Endothelial cell of umbilical vein (primary cell): ENCODE measurements around the gene CLIP2. TPM values are rescaled to one million over a fixed set of nuclear protein-coding genes. Genes with fewer than 3 reads are reported as not detected.

Experiments used
- BruUV-seq: library from RNA; stranded (reverse); fragments of 400-500 nt; replicated peaks from 2 replicates; lab custom pipeline; 2021; lab: Mats Ljungman, UMichigan
- CTCF ChIA-PET: fragments of 300-600, 350-600 bp; sonication (Branson Sonifier 250); formaldehyde crosslinking; loops from one replicate; lab custom pipeline; 2021; ENCODE audit warnings: antibody characterized with exemption, inconsistent platforms; lab: Charles Lee
- POLR2A ChIA-PET: fragments of 300-600, 350-600 bp; sonication (Branson Sonifier 250); formaldehyde crosslinking; loops from one replicate; lab custom pipeline; 2021; ENCODE audit warnings: antibody characterized with exemption, inconsistent platforms; lab: Charles Lee
- DNase-seq: peaks from one replicate; pipeline ENCODE4 v3.0.0-alpha.2; 2011; ENCODE audit warnings: low read depth, low spot score
- FAIRE-seq: peaks from 2 replicates; lab custom pipeline; 2011; peaks lifted over from hg19 to GRCh38; lab: Jason Lieb, UNC
- H2AFZ ChIP-seq: 2 replicates; pipeline ENCODE4 v1.6.0; 2012; ENCODE audit warnings: low read depth, low read length, control low read depth, inconsistent platforms
- H3K27ac ChIP-seq: 2 replicates; pipeline ENCODE4 v1.5.1; 2011; ENCODE audit warnings: low read depth, mild to moderate bottlenecking, control low read depth, low read length, moderate library complexity; ENCODE audit not compliant: insufficient read depth
- H3K27me3 ChIP-seq, 2 experiments: 2 replicates each; pipeline versions ENCODE4 v1.6.0 to v1.6.1; 2011; ENCODE audit warnings: low read length in 2 of 2, mixed read lengths in 1 of 2; ENCODE audit not compliant: control insufficient read depth in 2 of 2, insufficient read depth in 2 of 2
- H3K36me3 ChIP-seq, 2 experiments: 2 replicates in 1 of 2; 3 replicates in 1 of 2; pipeline ENCODE4 v1.5.1; 2011; ENCODE audit warnings: low read length in 2 of 2, mild to moderate bottlenecking in 1 of 2, moderate library complexity in 1 of 2; ENCODE audit not compliant: control insufficient read depth in 2 of 2, insufficient read depth in 2 of 2; ENCODE audit errors: extremely low read depth in 1 of 2
- H3K4me1 ChIP-seq: 3 replicates; pipeline ENCODE4 v1.5.1; 2011; ENCODE audit warnings: mild to moderate bottlenecking, low read length; ENCODE audit not compliant: control insufficient read depth, insufficient read depth; ENCODE audit errors: extremely low read depth
- H3K4me2 ChIP-seq: 2 replicates; pipeline ENCODE4 v1.6.1; 2011; ENCODE audit warnings: low read length, control low read depth, mixed read lengths; ENCODE audit not compliant: insufficient read depth
- H3K4me3 ChIP-seq, 3 experiments: fragments of 200-600 bp in 1 of 3; sonication (generic), shearing (Covaris generic) in 1 of 3; replicated peaks in 1 of 3; 2 replicates each; pipeline ENCODE4 v1.5.1; 2011 to 2016; ENCODE audit warnings: control low read depth in 3 of 3, low read length in 3 of 3, mild to moderate bottlenecking in 2 of 3, inconsistent platforms in 1 of 3, low read depth in 1 of 3, moderate library complexity in 1 of 3; ENCODE audit not compliant: insufficient read depth in 1 of 3
- H3K79me2 ChIP-seq: 2 replicates; pipeline ENCODE4 v1.6.0; 2012; ENCODE audit warnings: low read length, inconsistent platforms; ENCODE audit not compliant: control insufficient read depth, insufficient read depth
- H3K9ac ChIP-seq: replicated peaks from 2 replicates; pipeline ENCODE3; 2011; ENCODE audit warnings: low read length, control low read depth; ENCODE audit not compliant: insufficient read depth; ENCODE audit errors: extremely low read depth
- H3K9me1 ChIP-seq: replicated peaks from 3 replicates; pipeline ENCODE4 v1.6.0; 2011; ENCODE audit warnings: mild to moderate bottlenecking, low read length; ENCODE audit not compliant: control insufficient read depth, insufficient read depth; ENCODE audit errors: extremely low read depth
- H3K9me3 ChIP-seq: replicated peaks from 2 replicates; pipeline ENCODE4 v1.5.1; 2012; ENCODE audit warnings: low read length, inconsistent platforms; ENCODE audit not compliant: control insufficient read depth, insufficient read depth
- H4K20me1 ChIP-seq: replicated peaks from 2 replicates; pipeline ENCODE3; 2011; ENCODE audit warnings: mild to moderate bottlenecking, low read length; ENCODE audit not compliant: control insufficient read depth, insufficient read depth; ENCODE audit errors: extremely low read depth
- CTCF ChIP-seq, 2 donors: IDR thresholded peaks; 1 replicate in 1 of 2; 2 replicates in 1 of 2; pipeline ENCODE4 v1.5.1; 2011; ENCODE audit warnings: low read length in 2 of 2, mild to moderate bottlenecking in 2 of 2, moderate library complexity in 2 of 2, control low read depth in 1 of 2, inconsistent platforms in 1 of 2, low read depth in 1 of 2; ENCODE audit not compliant: insufficient read depth in 1 of 2; ENCODE audit errors: extremely low read depth in 1 of 2
- EZH2 ChIP-seq: IDR thresholded peaks from 2 replicates; pipeline ENCODE4 v1.6.1; 2012; ENCODE audit warnings: borderline replicate concordance, low read depth, mild to moderate bottlenecking, moderate library complexity, low read length, inconsistent platforms; ENCODE audit not compliant: severe bottlenecking
- FOS ChIP-seq: IDR thresholded peaks from 2 replicates; pipeline ENCODE4 v1.6.1; 2011; ENCODE audit warnings: mild to moderate bottlenecking, low read length, moderate library complexity, borderline replicate concordance; ENCODE audit not compliant: insufficient read depth
- GATA2 ChIP-seq: IDR thresholded peaks from 2 replicates; pipeline ENCODE4 v1.7.0; 2011; ENCODE audit warnings: low read depth, mild to moderate bottlenecking, moderate library complexity, mixed read lengths, low read length; ENCODE audit not compliant: insufficient read length, insufficient read depth
- JUN ChIP-seq: IDR thresholded peaks from 2 replicates; pipeline ENCODE4 v1.6.1; 2011; ENCODE audit warnings: borderline replicate concordance, low read depth; ENCODE audit not compliant: insufficient read length, insufficient read depth
- MAX ChIP-seq: IDR thresholded peaks from 2 replicates; pipeline ENCODE4 v1.6.1; 2011; ENCODE audit not compliant: insufficient read depth, insufficient read length
- MYC ChIP-seq: IDR thresholded peaks from one replicate; pipeline ENCODE4 v1.6.1; 2011; ENCODE audit warnings: mild to moderate bottlenecking, low read depth, low read length
- POLR2A ChIP-seq: IDR thresholded peaks from 2 replicates; pipeline ENCODE4 v1.6.1; 2012; ENCODE audit warnings: low read depth, mild to moderate bottlenecking, control low read depth, low read length
- POLR2AphosphoS5 ChIP-seq: IDR thresholded peaks from 2 replicates; pipeline ENCODE4 v1.6.1; 2012; ENCODE audit warnings: low read depth, mild to moderate bottlenecking, control low read depth, low read length, moderate library complexity; ENCODE audit not compliant: insufficient read depth
- dilution Hi-C: fragments of 300-500 bp; cut with MboI; formaldehyde crosslinking; loops from one replicate; pipeline ENCODE4 v1.15.0; 2019; ENCODE audit warnings: low sequenced_read_pairs; ENCODE audit not compliant: extremely low pct_ligation_motif_present
- intact Hi-C: fragments of 100-400 bp; cut with micrococcal nuclease; formaldehyde crosslinking; loops from one replicate; pipeline ENCODE4 v1.10.0; 2022
- polyA plus RNA-seq, 4 experiments: library from polyadenylated mRNA; depleted of rRNA in 3 of 4; stranded (reverse) in 3 of 4; unstranded in 1 of 4; fragments of >200 nt; gene quantifications; 2 replicates each; pipeline versions ENCODE4 v1.2.1 to v1.2.3, GENCODE V29; 2011 to 2012; ENCODE audit warnings: missing spikeins in 1 of 4
- total RNA-seq: library from RNA; stranded (reverse); gene quantifications from 2 replicates; pipeline ENCODE4 v1.2.3, GENCODE V29; 2021

The CLIP2 gene
- total and polyA plus RNA-seq, 2 donors (not counting 3 experiments of a cell fraction or from before 2014, with no cell fraction given) = 8.3 to 37.1 TPM

GRCh38 chr7:74344132-74344496, 54.9 kb downstream of the CLIP2 start:
- H4K20me1 ChIP-seq = no peaks in the 10 kb centered on the region
- no peak overlapping the region for H3K27ac ChIP-seq
- no peak overlapping the region for H3K4me3 ChIP-seq
- H3K27me3 ChIP-seq = no peaks in the 10 kb centered on the region
- DNase-seq (no peak), FAIRE-seq (no peak)
- CTCF ChIA-PET = interaction anchor here (0.7 to 1.2 kb wide), 2 partner anchors 9 to 126 kb away, joined by 3 read pairs; no protein-coding TSS in a partner anchor
- intact Hi-C loops = no loop called here
- peaks cover 0 to 18% of the 10 kb centered on the region in 2 experiments for H3K36me3 ChIP-seq
- peaks cover 2% of the 10 kb centered on the region for H3K4me1 ChIP-seq
- H3K79me2 ChIP-seq = no peaks in the 10 kb centered on the region
- no TSS peak for BruUV-seq
- H3K4me2 ChIP-seq = no peak overlapping the region
- H3K9me1 ChIP-seq = no peaks in the 10 kb centered on the region
- POLR2A ChIA-PET = no interaction called here
- TF ChIP-seq JUN (no peak), MYC (no peak), GATA2 (no peak), MAX (no peak), CTCF (IDR thresholded peaks at IDR 0.05; ENCODE audit: extremely low read depth in 1 of 2, insufficient read depth in 1 of 2, low read depth in 1 of 2, low read length in 2 of 2) (no peak), FOS (no peak), POLR2A (no peak), EZH2 (no peak), POLR2AphosphoS5 (no peak)
- H2AFZ ChIP-seq = no peak overlapping the region
- no peak overlapping the region for H3K9ac ChIP-seq
- dilution Hi-C loops = no loop called here
- no peaks in the 10 kb centered on the region for H3K9me3 ChIP-seq
